Measurements from ENCODE around the gene EVL.

GRCh38 chr14:100047600-100047999, 17.6 kb upstream of the EVL start:
- no peak for TF ChIP-seq POLR2A (IDR thresholded peaks at IDR 0.05)
- TF ChIP-seq, protein P1, sequence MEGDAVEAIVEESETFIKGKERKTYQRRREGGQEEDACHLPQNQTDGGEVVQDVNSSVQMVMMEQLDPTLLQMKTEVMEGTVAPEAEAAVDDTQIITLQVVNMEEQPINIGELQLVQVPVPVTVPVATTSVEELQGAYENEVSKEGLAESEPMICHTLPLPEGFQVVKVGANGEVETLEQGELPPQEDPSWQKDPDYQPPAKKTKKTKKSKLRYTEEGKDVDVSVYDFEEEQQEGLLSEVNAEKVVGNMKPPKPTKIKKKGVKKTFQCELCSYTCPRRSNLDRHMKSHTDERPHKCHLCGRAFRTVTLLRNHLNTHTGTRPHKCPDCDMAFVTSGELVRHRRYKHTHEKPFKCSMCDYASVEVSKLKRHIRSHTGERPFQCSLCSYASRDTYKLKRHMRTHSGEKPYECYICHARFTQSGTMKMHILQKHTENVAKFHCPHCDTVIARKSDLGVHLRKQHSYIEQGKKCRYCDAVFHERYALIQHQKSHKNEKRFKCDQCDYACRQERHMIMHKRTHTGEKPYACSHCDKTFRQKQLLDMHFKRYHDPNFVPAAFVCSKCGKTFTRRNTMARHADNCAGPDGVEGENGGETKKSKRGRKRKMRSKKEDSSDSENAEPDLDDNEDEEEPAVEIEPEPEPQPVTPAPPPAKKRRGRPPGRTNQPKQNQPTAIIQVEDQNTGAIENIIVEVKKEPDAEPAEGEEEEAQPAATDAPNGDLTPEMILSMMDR (IDR thresholded peaks at IDR 0.05), result no peak

Measured in testis (tissue), 2 donors.